OCI-LY1 (cell line): Measurements from ENCODE around the gene FAAH.

Experiments used
- H2AFZ ChIP-seq: fragments of 200-600 bp; sonication (generic), shearing (Covaris generic); 2 replicates; pipeline ENCODE4 v1.6.0; 2014; ENCODE audit warnings: antibody characterized with exemption, mild to moderate bottlenecking, low read length
- H3F3A ChIP-seq: fragments of 200-600 bp; sonication (generic), shearing (Covaris generic); 2 replicates; pipeline ENCODE4 v1.6.0; 2014; ENCODE audit warnings: mild to moderate bottlenecking, antibody characterized with exemption, low read length, moderate library complexity; ENCODE audit not compliant: insufficient read depth
- H3K27ac ChIP-seq: fragments of 200-600 bp; sonication (generic); 2 replicates; pipeline ENCODE4 v1.5.1; 2014; ENCODE audit warnings: low read length, mixed run types, mild to moderate bottlenecking, low read depth; ENCODE audit not compliant: poor library complexity, severe bottlenecking
- H3K27me3 ChIP-seq: fragments of 200-600 bp; sonication (generic); 2 replicates; pipeline ENCODE4 v1.6.0; 2014; ENCODE audit warnings: antibody characterized with exemption, mild to moderate bottlenecking, low read length, moderate library complexity; ENCODE audit not compliant: insufficient read depth
- H3K36me3 ChIP-seq: fragments of 200-600 bp; sonication (generic); 2 replicates; pipeline ENCODE4 v1.6.1; 2014; ENCODE audit warnings: mild to moderate bottlenecking, antibody characterized with exemption, low read length, moderate library complexity, mixed read lengths; ENCODE audit not compliant: insufficient read depth
- H3K4me1 ChIP-seq: fragments of 200-600 bp; sonication (generic); 2 replicates; pipeline ENCODE4 v1.5.1; 2014; ENCODE audit warnings: mild to moderate bottlenecking, low read length, moderate library complexity; ENCODE audit not compliant: insufficient read depth, severe bottlenecking
- H3K4me2 ChIP-seq: fragments of 200-600 bp; sonication (generic), shearing (Covaris generic); 2 replicates; pipeline ENCODE4 v1.6.1; 2014; ENCODE audit warnings: low read length
- H3K4me3 ChIP-seq: fragments of 200-600 bp; sonication (generic); 2 replicates; pipeline ENCODE4 v1.5.1; 2014; ENCODE audit warnings: low read length, low read depth, mild to moderate bottlenecking, mixed read lengths; ENCODE audit not compliant: poor library complexity, severe bottlenecking
- H3K79me2 ChIP-seq: fragments of 200-600 bp; shearing (Covaris generic); 2 replicates; pipeline ENCODE4 v1.6.1; 2016; ENCODE audit warnings: mixed run types, low read length, mixed read lengths; ENCODE audit not compliant: insufficient read depth
- H3K9ac ChIP-seq: fragments of 200-600 bp; sonication (generic), shearing (Covaris generic); 2 replicates; pipeline ENCODE4 v1.6.1; 2014; ENCODE audit warnings: mild to moderate bottlenecking, low read length, mixed read lengths
- H3K9me2 ChIP-seq: fragments of 200-600 bp; sonication (generic), shearing (Covaris generic); 2 replicates; pipeline ENCODE4 v1.6.1; 2014; ENCODE audit warnings: low read depth, mild to moderate bottlenecking, low read length, mixed read lengths
- H3K9me3 ChIP-seq: fragments of 200-600 bp; shearing (Covaris generic); 2 replicates; pipeline ENCODE4 v1.6.1; 2014; ENCODE audit warnings: low read length, mixed read lengths
- H4K20me1 ChIP-seq: fragments of 200-600 bp; sonication (generic), shearing (Covaris generic); 2 replicates; pipeline ENCODE4 v1.6.0; 2016; ENCODE audit warnings: mild to moderate bottlenecking, low read length; ENCODE audit not compliant: insufficient read depth
- CTCF ChIP-seq: fragments of 200-600 bp; sonication (generic), shearing (Covaris generic); IDR thresholded peaks from 2 replicates; pipeline ENCODE4 v1.5.1; 2017; ENCODE audit warnings: mild to moderate bottlenecking, antibody characterized with exemption, low read length, moderate library complexity, mixed read lengths
- EZH2 ChIP-seq: fragments of 200-600 bp; sonication (generic), shearing (Covaris generic); IDR thresholded peaks from 2 replicates; pipeline ENCODE4 v1.8.0; 2017; ENCODE audit warnings: borderline replicate concordance, mixed run types, mild to moderate bottlenecking, antibody characterized with exemption, low read length, moderate library complexity, mixed read lengths

FAAH gene

GRCh38 chr1:46418976-46419375 lies 24.9 kb downstream of the FAAH start:
- Histone ChIP-seq H3K9me3 (no peaks in the 10 kb centered on the region), H3K4me2 (no peak overlapping the region), H3K79me2 (no peaks in the 10 kb centered on the region), H3K27me3 (no peaks in the 10 kb centered on the region), H3K36me3 (no peaks in the 10 kb centered on the region), H3F3A (no peaks in the 10 kb centered on the region), H3K27ac (no peak overlapping the region), H3K9me2 (no peaks in the 10 kb centered on the region), H3K4me1 (no peaks in the 10 kb centered on the region), H3K9ac (no peak overlapping the region), H4K20me1 (no peaks in the 10 kb centered on the region), H2AFZ (no peak overlapping the region), H3K4me3 (no peak overlapping the region)
- TF ChIP-seq CTCF (no peak), EZH2 (no peak)

GRCh38 chr1:46420533-46420915 lies 26.4 kb downstream of the FAAH start:
- no peak for TF ChIP-seq CTCF
- H3K27ac ChIP-seq = no peak overlapping the region
- no peaks in the 10 kb centered on the region for H3K4me1 ChIP-seq

GRCh38 chr1:46421739-46422138 lies 27.6 kb downstream of the FAAH start:
- Histone ChIP-seq H3F3A (no peaks in the 10 kb centered on the region), H3K9me2 (no peaks in the 10 kb centered on the region), H3K79me2 (no peaks in the 10 kb centered on the region), H3K36me3 (no peaks in the 10 kb centered on the region), H4K20me1 (no peaks in the 10 kb centered on the region), H3K27ac (no peak overlapping the region), H3K9ac (no peak overlapping the region), H3K27me3 (no peaks in the 10 kb centered on the region), H3K9me3 (no peaks in the 10 kb centered on the region), H3K4me3 (no peak overlapping the region), H3K4me2 (no peak overlapping the region), H2AFZ (no peak overlapping the region), H3K4me1 (no peaks in the 10 kb centered on the region)
- TF ChIP-seq CTCF (no peak), EZH2 (no peak)

More at GRCh38 chr1:46420533-46420915, 26.4 kb downstream of the FAAH start:
- H3K9me2 ChIP-seq = no peaks in the 10 kb centered on the region
- no peaks in the 10 kb centered on the region for H4K20me1 ChIP-seq
- H3F3A ChIP-seq = no peaks in the 10 kb centered on the region
- no peaks in the 10 kb centered on the region for H3K79me2 ChIP-seq
- H2AFZ ChIP-seq = no peak overlapping the region
- no peaks in the 10 kb centered on the region for H3K27me3 ChIP-seq
- H3K9me3 ChIP-seq = no peaks in the 10 kb centered on the region
- H3K4me3 ChIP-seq = no peak overlapping the region
- H3K9ac ChIP-seq = no peak overlapping the region
- no peaks in the 10 kb centered on the region for H3K36me3 ChIP-seq
- no peak overlapping the region for H3K4me2 ChIP-seq
